Central memory CD8-positive, alpha-beta T cell (primary cell): ENCODE measurements around the gene SCGB1D2.

ENCODE experiments used
- ATAC-seq: fragments of 150-1000 bp; cut with Tn5 transposase; replicated peaks from 2 replicates; pipeline ENCODE4 v1.10.0; 2022; ENCODE audit warnings: mild to moderate bottlenecking, moderate FRiP score, moderate number of reproducible peaks; ENCODE audit not compliant: poor library complexity, severe bottlenecking; ENCODE audit errors: extremely low read depth
- DNase-seq, 2 donors: peaks; one replicate each; pipeline ENCODE4 v3.0.0; 2021; ENCODE audit warnings: low spot score in 2 of 2
- H3K27ac Mint-ChIP-seq: one replicate; pipeline ENCODE4 v1.8.0; 2022; ENCODE audit warnings: low read depth, mild to moderate bottlenecking, moderate library complexity, mixed read lengths
- H3K27me3 Mint-ChIP-seq: one replicate; pipeline ENCODE4 v1.8.0; 2022; ENCODE audit warnings: mixed read lengths
- H3K36me3 Mint-ChIP-seq: one replicate; pipeline ENCODE4 v1.8.0; 2022; ENCODE audit warnings: mild to moderate bottlenecking, moderate library complexity, mixed read lengths; ENCODE audit not compliant: insufficient read depth
- H3K4me1 Mint-ChIP-seq: one replicate; pipeline ENCODE4 v1.8.0; 2022; ENCODE audit warnings: mixed read lengths
- H3K4me3 Mint-ChIP-seq: one replicate; pipeline ENCODE4 v1.8.0; 2022; ENCODE audit warnings: mild to moderate bottlenecking, moderate library complexity, mixed read lengths
- H3K9me3 Mint-ChIP-seq: one replicate; pipeline ENCODE4 v1.8.0; 2022; ENCODE audit warnings: mixed read lengths

Gene SCGB1D2

DNA sequence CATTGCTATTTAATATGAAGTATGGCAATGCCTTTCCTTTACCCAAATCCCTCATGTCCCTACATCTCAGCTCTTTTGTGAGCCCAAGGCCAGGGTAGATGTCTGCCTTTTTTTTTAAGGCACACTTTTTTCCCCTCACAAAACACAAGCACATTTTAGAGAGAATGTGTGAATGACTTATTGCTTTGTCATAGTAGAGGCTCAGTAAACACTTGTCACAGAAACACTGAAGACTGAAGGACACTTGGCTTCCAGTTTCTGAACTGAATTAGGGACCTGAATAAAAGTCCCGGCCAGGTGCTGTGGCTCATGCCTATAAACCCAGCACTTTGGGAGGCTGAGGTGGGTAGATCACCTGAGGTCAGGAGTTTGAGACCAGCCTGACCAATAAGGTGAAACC is 25.0 kb downstream of the SCGB1D2 start:
- Mint-ChIP-seq H3K27me3 (peaks cover 46% of the 10 kb centered on the region), H3K36me3 (no peaks in the 10 kb centered on the region), H3K4me3 (no peak overlapping the region), H3K27ac (no peak overlapping the region), H3K9me3 (no peaks in the 10 kb centered on the region), H3K4me1 (no peaks in the 10 kb centered on the region)
- ATAC-seq (no peak), DNase-seq (no peak)

DNA sequence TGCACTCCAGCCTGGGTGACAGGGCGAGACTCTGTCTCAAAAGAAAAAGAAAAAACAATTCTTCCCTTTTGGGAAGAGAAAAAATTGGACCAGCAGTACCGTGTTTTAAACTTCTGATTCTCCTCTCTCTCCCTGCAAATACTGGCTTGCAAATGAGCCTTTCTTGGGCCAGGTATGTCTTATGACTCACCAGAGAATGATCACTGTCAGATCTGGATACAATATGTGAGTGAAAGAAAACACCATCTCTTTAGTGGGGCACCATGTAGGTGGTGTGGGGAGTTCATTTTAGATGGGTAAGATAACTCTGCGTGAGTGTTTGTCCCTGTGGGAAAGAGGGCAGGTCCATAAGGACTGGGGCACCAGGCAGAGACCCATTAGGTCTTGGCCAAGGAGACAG is 25.5 kb downstream of the SCGB1D2 start:
- Mint-ChIP-seq H3K4me3 (no peak overlapping the region), H3K27ac (no peak overlapping the region), H3K4me1 (no peaks in the 10 kb centered on the region), H3K9me3 (no peaks in the 10 kb centered on the region), H3K36me3 (no peaks in the 10 kb centered on the region), H3K27me3 (peaks cover 43% of the 10 kb centered on the region)
- ATAC-seq (no peak), DNase-seq (no peak)

DNA sequence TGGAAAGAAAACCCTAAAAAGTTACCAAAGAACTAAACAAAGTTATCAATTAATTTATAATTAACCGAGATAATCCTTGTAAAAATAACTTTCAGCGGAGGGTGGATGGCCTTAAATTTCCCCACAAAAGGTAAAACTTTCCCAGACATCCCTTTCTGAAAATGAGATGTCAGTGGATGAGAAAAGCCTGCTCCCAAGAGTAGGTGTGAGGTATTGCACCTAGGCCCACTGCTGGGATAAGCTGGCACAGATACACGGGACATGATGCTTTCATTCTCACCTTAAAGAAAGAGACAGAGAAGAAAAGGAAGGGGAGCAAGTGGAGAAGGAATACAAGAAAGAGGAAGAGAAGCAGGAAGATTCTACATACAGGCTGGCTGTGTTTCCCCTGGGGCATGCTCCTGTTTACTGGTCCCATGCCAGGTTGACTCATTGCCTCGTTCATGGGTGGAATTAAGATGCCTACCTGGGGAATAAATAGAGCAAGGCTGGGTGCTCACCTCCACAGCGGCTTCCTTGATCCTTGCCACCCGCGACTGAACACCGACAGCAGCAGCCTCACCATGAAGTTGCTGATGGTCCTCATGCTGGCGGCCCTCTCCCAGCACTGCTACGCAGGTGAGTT is 27.7 kb downstream of the SCGB1D2 start, which contains the start of gene SCGB2A2:
Gene SCGB2A2, plus strand, starts transcription at position 505 of the 625 bp plus-strand sequence. Its CDS starts 59 bp downstream, at position 564.
- Mint-ChIP-seq H3K36me3 (no peaks in the 10 kb centered on the region), H3K4me1 (no peaks in the 10 kb centered on the region), H3K27ac (no peak within 1 kb of the TSS), H3K9me3 (no peaks in the 10 kb centered on the region), H3K27me3 (peaks cover 22% of the 10 kb centered on the region), H3K4me3 (no peak within 1 kb of the TSS)
- DNase-seq (no peak), ATAC-seq (no peak)

DNA sequence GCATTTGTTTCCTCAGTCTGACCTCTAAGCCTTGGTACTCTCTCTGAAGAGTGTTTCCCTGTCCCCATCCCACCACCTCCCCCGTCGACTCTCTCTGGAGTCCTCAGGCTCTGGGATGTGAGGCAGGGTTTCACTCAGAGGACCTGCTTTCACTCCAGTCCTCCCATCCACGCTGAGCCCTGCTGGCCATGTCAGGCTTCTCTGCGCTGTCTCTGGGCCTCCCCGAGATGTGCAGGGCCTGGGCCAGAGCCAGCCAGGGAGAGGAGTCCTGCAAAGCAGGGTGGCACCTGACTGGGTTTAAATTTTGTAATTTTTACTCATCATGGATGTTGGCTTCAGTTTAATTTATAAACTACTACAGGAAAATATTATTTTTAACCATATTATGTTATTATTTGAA is 31.2 kb downstream of the SCGB1D2 start:
- no peak overlapping the region for H3K27ac Mint-ChIP-seq
- no peak overlapping the region for H3K4me3 Mint-ChIP-seq
- DNase-seq (no peak), ATAC-seq (no peak)
- H3K36me3 Mint-ChIP-seq = no peaks in the 10 kb centered on the region
- H3K4me1 Mint-ChIP-seq = no peaks in the 10 kb centered on the region
- H3K27me3 Mint-ChIP-seq = peaks cover 7% of the 10 kb centered on the region
- H3K9me3 Mint-ChIP-seq = no peaks in the 10 kb centered on the region

DNA sequence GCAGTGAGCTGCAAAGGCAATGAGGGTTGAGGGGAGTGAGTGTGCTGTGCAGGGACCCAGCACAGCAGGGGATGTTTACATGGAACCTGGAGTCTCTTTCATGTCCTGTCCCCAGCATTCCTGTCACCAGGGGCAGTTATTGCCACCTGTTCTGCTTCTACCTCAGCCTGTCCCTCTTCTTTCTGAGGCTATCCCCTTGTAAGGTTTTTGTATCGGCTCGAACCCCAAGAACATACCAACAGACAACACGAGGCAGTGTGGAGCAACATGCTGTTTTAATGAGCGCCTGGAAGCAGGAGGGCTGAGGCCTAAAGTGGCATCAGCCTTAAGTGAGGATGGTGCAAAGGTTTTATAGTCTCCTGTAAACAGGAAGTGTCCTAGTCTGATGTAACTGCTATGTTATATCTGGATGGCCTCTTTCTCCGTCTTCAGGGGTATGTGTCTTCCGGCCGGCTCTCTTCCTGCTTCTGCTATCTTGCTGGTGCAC is 31.8 kb downstream of the SCGB1D2 start:
- no peak overlapping the region for H3K27ac Mint-ChIP-seq
- no peak overlapping the region for H3K4me3 Mint-ChIP-seq
- no peaks in the 10 kb centered on the region for H3K9me3 Mint-ChIP-seq
- no peaks in the 10 kb centered on the region for H3K4me1 Mint-ChIP-seq
- no peak for DNase-seq
- no peaks in the 10 kb centered on the region for H3K36me3 Mint-ChIP-seq
- ATAC-seq = no peak
- H3K27me3 Mint-ChIP-seq = peaks cover 2% of the 10 kb centered on the region

DNA sequence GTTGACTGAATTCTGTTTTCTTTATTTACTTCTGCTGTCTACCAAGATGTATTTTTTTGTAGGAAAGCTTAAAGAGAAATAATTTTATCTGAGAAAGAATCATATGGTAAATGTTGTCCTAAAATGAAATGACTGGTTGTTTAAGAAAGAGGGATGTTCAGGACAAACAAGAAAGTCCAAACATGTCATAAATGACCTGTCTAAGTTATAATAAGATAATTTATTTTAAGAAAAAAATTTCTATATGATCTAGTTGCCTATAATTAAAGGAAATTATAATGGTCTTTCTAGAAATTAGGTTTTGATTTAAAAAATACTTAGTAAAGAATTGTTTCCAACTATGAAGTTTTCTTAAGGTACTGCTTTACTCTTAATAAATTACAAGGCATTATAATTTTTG is 38.4 kb downstream of the SCGB1D2 start:
- no peak for DNase-seq
- ATAC-seq = no peak
- Mint-ChIP-seq H3K4me1 (no peaks in the 10 kb centered on the region), H3K27me3 (peaks cover 14% of the 10 kb centered on the region), H3K4me3 (no peak overlapping the region), H3K9me3 (no peaks in the 10 kb centered on the region), H3K36me3 (no peaks in the 10 kb centered on the region), H3K27ac (no peak overlapping the region)
